NCI-H510A (cell line): ENCODE measurements around the gene CADM1.
"Not testable (repeated sequence)": the region's sequence is repeated elsewhere in the genome, so short reads cannot be mapped to it uniquely, and the experiment has no call there.

Experiments
- DNase-seq: peaks from one replicate; lab custom pipeline; 2025; lab: John Stamatoyannopoulos, UW

Gene CADM1

GRCh38 chr11:115476463-115477286 lies 27.5 kb downstream of the CADM1 start:
- DNase-seq, result no peak

- no peak for DNase-seq
These were observed 28.7 kb downstream of the CADM1 start for GRCh38 chr11:115475564-115475963.

DNA sequence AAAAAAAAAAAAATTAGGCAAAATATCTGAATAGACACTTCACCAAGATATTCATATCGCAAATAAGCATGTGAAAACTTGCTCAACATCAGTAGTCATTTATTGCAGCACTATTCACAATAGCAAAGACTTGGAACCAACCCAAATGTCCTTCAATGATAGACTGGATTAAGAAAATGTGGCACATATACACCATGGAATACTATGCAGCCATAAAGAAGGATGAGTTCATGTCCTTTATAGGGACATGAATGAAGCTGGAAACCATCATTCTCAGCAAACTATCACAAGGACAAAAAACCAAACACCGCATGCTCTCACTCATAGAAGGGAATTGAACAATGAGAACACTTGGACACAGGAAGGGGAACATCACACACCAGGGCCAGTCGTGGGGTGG lies 29.9 kb downstream of the CADM1 start:
- not testable (repeated sequence) for DNase-seq

GRCh38 chr11:115473167-115473566 lies 31.0 kb downstream of the CADM1 start:
- no peak for DNase-seq

- DNase-seq, result no peak
These were observed 32.8 kb downstream of the CADM1 start for GRCh38 chr11:115471367-115471766.

- no peak for DNase-seq
These were observed 33.3 kb downstream of the CADM1 start for GRCh38 chr11:115470928-115471327.

DNA sequence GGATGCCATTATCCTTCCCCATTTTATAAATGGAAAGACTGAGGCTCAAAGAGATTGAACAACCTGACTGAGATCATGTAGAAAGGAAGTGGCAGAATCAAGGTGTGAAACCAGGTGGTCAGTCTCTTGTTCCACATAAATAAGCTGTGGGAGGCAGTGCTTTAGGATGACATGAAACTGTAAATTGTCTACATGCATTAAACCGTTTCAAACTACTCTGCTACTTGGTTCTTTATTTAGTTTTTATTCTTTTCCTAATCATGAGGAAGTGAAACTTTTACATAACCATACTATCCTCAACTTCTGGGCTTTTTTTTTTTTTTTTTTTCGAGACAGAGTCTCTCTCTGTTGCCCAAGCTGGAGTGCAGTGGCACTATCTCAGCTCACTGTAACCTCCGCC lies 34.9 kb downstream of the CADM1 start:
- no peak for DNase-seq

GRCh38 chr11:115466122-115466521 lies 38.1 kb downstream of the CADM1 start:
- no peak for DNase-seq

DNA sequence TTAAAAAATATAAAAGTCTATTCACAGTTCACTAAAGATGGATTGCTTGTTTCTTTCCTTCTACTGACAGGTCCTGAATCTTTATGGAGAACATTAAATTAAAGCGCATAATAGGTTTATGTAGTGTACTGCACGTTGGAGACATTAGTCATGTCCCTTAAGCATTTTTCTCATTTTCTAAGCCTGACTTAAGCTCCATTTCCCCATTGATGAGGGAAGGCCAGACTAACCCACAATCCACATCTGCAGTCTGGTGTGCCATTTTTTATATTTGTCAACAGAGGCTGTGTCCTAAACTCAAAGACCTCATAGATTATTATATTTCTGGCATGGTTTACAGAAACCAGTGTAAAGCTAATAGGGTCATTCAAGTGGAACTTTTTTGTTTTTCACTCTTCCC lies 39.9 kb downstream of the CADM1 start:
- DNase-seq, result no peak

GRCh38 chr11:115463606-115464005 lies 40.6 kb downstream of the CADM1 start:
- DNase-seq, result no peak

GRCh38 chr11:115462757-115463156 lies 41.5 kb downstream of the CADM1 start:
- DNase-seq, result no peak

GRCh38 chr11:115462004-115462541 lies 42.1 kb downstream of the CADM1 start:
- no peak for DNase-seq

DNA sequence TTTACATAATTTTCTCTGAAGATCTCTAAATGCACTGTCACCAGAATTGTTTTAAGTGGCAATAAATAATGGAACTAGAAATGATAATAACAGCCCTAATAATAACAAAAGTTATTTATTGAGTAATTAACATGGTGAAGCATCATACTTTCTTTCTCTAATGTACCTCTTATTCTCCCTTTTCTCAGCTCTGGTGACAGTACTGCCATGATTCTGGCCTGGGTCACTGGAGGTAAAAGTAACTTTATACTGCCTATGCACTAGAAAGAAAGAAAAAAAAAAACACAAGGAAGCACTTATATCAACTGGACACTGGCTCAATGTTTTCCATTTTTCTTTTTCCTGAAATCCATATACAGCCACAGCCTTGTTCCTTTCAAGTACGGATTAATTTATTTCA lies 43.7 kb downstream of the CADM1 start:
- no peak for DNase-seq

DNA sequence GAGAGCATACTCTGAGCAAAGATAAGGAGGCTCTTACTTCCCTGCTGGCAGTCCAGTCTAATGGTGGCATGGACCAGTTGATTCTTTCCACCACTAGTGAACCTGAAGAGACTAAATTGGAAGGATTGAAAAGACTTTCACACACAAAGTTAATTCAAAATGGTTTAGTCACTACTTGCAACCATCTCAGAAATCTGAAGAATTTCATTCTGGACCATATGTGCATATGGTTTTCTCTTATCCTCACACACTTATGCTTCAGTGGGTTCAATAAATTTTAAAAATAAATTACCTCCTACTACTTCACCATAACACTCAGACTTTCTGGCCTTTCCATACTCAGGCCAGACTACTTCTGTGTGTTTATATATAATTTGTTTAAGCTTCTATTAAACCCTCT lies 44.7 kb downstream of the CADM1 start:
- no peak for DNase-seq

GRCh38 chr11:115458877-115459276 lies 45.3 kb downstream of the CADM1 start:
- no peak for DNase-seq

GRCh38 chr11:115456019-115456418 lies 48.2 kb downstream of the CADM1 start:
- no peak for DNase-seq

GRCh38 chr11:115455613-115456012 lies 48.6 kb downstream of the CADM1 start:
- no peak for DNase-seq

- no peak for DNase-seq
These were observed 49.7 kb downstream of the CADM1 start for GRCh38 chr11:115454525-115454924.

DNA sequence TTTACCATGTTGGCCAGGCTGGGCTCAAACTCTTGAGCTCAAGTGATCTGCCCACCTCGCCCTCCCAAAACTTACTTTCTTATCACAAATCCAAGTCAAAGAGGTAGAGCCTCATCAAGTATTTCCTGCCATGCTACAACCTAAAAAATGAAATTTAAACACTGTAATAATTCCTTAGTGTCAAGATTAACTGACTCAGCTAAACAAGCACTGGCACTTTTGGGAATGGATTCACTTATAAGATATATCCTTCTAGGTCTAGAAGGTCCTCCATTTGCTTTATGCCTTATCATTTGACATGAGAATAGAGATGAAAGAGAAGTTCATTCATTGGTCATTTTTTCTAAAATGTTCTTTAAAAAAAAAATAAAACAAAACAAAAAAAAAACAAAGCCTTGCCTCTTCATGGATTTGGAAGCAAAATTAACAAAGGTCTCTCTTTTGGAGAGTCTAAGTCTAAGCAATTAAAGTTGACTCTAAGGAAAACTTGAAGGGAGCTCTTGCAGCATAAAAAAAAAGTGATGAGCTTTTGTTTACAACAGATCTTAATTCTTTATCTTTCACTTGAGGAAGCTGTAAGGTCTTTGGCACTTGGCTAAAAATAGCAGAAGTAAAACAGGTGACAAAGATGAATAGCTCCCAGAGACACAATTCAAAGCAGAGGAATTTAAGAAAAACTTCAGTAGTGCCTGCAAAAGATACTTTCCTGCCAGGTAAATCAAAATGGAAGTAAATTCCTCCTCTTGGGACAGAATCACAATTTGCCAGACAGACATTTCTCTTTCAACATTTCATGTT lies 50.3 kb downstream of the CADM1 start:
- no peak for DNase-seq

- no peak for DNase-seq
These were observed 52.0 kb downstream of the CADM1 start for GRCh38 chr11:115452241-115452640.

GRCh38 chr11:115450519-115450918 lies 53.7 kb downstream of the CADM1 start:
- no peak for DNase-seq

DNA sequence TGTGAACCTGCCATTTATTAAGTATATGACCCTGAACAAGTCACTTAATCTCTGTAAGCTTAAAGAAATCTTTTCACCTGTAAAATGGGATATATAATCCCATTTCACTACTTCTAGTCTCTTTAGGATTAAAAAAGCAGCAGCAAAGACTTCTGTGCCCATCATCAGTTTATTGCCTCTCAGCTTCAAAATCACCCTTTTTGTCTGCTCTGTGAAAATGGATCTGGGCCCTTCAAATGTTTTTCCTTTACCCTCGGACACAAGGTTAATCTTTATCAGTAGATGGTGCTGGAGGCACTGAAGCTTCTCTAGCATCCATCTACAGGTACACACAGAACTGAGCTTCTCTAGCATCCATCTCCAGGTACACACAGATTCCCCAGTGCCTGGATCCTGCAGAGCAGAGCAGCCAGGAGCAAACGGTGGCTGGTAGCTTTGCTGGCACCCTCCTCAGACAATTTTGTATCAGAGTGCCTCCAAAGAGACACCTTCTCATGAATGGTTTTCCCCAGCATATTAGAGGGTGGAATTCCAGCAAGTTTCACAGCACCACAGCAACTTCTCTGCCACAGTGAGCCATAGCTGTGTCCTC lies 56.8 kb downstream of the CADM1 start:
- no peak for DNase-seq

DNA sequence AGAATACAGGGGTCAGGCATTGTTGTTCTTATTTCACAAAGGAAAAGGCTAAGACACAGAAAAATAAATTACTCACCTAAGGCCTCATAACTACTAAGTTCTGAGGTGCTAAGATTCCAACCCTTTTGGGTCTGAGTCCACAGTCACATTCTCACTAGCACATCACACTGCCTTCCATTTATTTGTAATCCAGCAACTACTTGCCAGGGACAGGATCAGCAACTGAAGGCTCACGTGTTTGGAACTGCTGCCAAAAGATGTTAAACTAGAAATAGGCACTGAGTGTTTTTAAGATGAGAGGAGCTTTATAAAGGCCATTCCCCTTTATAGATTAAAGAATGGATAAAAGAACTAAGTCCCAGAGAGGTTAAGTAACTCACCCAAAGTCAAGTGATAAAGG lies 58.0 kb downstream of the CADM1 start:
- DNase-seq, result no peak
